Endothelial cell of umbilical vein (primary cell): ENCODE data around the gene TMEM54. TPM values are rescaled to one million over a fixed set of nuclear protein-coding genes. Genes with fewer than 3 reads are reported as not detected.

Source experiments
- BruUV-seq: library from RNA; stranded (reverse); fragments of 400-500 nt; replicated peaks from 2 replicates; lab custom pipeline; 2021; lab: Mats Ljungman, UMichigan
- CTCF ChIA-PET: fragments of 300-600, 350-600 bp; sonication (Branson Sonifier 250); formaldehyde crosslinking; loops from one replicate; lab custom pipeline; 2021; ENCODE audit warnings: antibody characterized with exemption, inconsistent platforms; lab: Charles Lee
- POLR2A ChIA-PET: fragments of 300-600, 350-600 bp; sonication (Branson Sonifier 250); formaldehyde crosslinking; loops from one replicate; lab custom pipeline; 2021; ENCODE audit warnings: antibody characterized with exemption, inconsistent platforms; lab: Charles Lee
- DNase-seq: peaks from one replicate; pipeline ENCODE4 v3.0.0-alpha.2; 2011; ENCODE audit warnings: low read depth, low spot score
- FAIRE-seq: peaks from 2 replicates; lab custom pipeline; 2011; peaks lifted over from hg19 to GRCh38; lab: Jason Lieb, UNC
- H2AFZ ChIP-seq: 2 replicates; pipeline ENCODE4 v1.6.0; 2012; ENCODE audit warnings: low read depth, low read length, control low read depth, inconsistent platforms
- H3K27ac ChIP-seq: 2 replicates; pipeline ENCODE4 v1.5.1; 2011; ENCODE audit warnings: low read depth, mild to moderate bottlenecking, control low read depth, low read length, moderate library complexity; ENCODE audit not compliant: insufficient read depth
- H3K27me3 ChIP-seq, 2 experiments: 2 replicates each; pipeline versions ENCODE4 v1.6.0 to v1.6.1; 2011; ENCODE audit warnings: low read length in 2 of 2, mixed read lengths in 1 of 2; ENCODE audit not compliant: control insufficient read depth in 2 of 2, insufficient read depth in 2 of 2
- H3K36me3 ChIP-seq, 2 experiments: 2 replicates in 1 of 2; 3 replicates in 1 of 2; pipeline ENCODE4 v1.5.1; 2011; ENCODE audit warnings: low read length in 2 of 2, mild to moderate bottlenecking in 1 of 2, moderate library complexity in 1 of 2; ENCODE audit not compliant: control insufficient read depth in 2 of 2, insufficient read depth in 2 of 2; ENCODE audit errors: extremely low read depth in 1 of 2
- H3K4me1 ChIP-seq: 3 replicates; pipeline ENCODE4 v1.5.1; 2011; ENCODE audit warnings: mild to moderate bottlenecking, low read length; ENCODE audit not compliant: control insufficient read depth, insufficient read depth; ENCODE audit errors: extremely low read depth
- H3K4me2 ChIP-seq: 2 replicates; pipeline ENCODE4 v1.6.1; 2011; ENCODE audit warnings: low read length, control low read depth, mixed read lengths; ENCODE audit not compliant: insufficient read depth
- H3K4me3 ChIP-seq, 3 experiments: fragments of 200-600 bp in 1 of 3; sonication (generic), shearing (Covaris generic) in 1 of 3; replicated peaks in 1 of 3; 2 replicates each; pipeline ENCODE4 v1.5.1; 2011 to 2016; ENCODE audit warnings: control low read depth in 3 of 3, low read length in 3 of 3, mild to moderate bottlenecking in 2 of 3, inconsistent platforms in 1 of 3, low read depth in 1 of 3, moderate library complexity in 1 of 3; ENCODE audit not compliant: insufficient read depth in 1 of 3
- H3K79me2 ChIP-seq: 2 replicates; pipeline ENCODE4 v1.6.0; 2012; ENCODE audit warnings: low read length, inconsistent platforms; ENCODE audit not compliant: control insufficient read depth, insufficient read depth
- H3K9ac ChIP-seq: replicated peaks from 2 replicates; pipeline ENCODE3; 2011; ENCODE audit warnings: low read length, control low read depth; ENCODE audit not compliant: insufficient read depth; ENCODE audit errors: extremely low read depth
- H3K9me1 ChIP-seq: replicated peaks from 3 replicates; pipeline ENCODE4 v1.6.0; 2011; ENCODE audit warnings: mild to moderate bottlenecking, low read length; ENCODE audit not compliant: control insufficient read depth, insufficient read depth; ENCODE audit errors: extremely low read depth
- H3K9me3 ChIP-seq: replicated peaks from 2 replicates; pipeline ENCODE4 v1.5.1; 2012; ENCODE audit warnings: low read length, inconsistent platforms; ENCODE audit not compliant: control insufficient read depth, insufficient read depth
- H4K20me1 ChIP-seq: replicated peaks from 2 replicates; pipeline ENCODE3; 2011; ENCODE audit warnings: mild to moderate bottlenecking, low read length; ENCODE audit not compliant: control insufficient read depth, insufficient read depth; ENCODE audit errors: extremely low read depth
- EZH2 ChIP-seq: IDR thresholded peaks from 2 replicates; pipeline ENCODE4 v1.6.1; 2012; ENCODE audit warnings: borderline replicate concordance, low read depth, mild to moderate bottlenecking, moderate library complexity, low read length, inconsistent platforms; ENCODE audit not compliant: severe bottlenecking
- FOS ChIP-seq: IDR thresholded peaks from 2 replicates; pipeline ENCODE4 v1.6.1; 2011; ENCODE audit warnings: mild to moderate bottlenecking, low read length, moderate library complexity, borderline replicate concordance; ENCODE audit not compliant: insufficient read depth
- GATA2 ChIP-seq: IDR thresholded peaks from 2 replicates; pipeline ENCODE4 v1.7.0; 2011; ENCODE audit warnings: low read depth, mild to moderate bottlenecking, moderate library complexity, mixed read lengths, low read length; ENCODE audit not compliant: insufficient read length, insufficient read depth
- JUN ChIP-seq: IDR thresholded peaks from 2 replicates; pipeline ENCODE4 v1.6.1; 2011; ENCODE audit warnings: borderline replicate concordance, low read depth; ENCODE audit not compliant: insufficient read length, insufficient read depth
- MYC ChIP-seq: IDR thresholded peaks from one replicate; pipeline ENCODE4 v1.6.1; 2011; ENCODE audit warnings: mild to moderate bottlenecking, low read depth, low read length
- POLR2A ChIP-seq: IDR thresholded peaks from 2 replicates; pipeline ENCODE4 v1.6.1; 2012; ENCODE audit warnings: low read depth, mild to moderate bottlenecking, control low read depth, low read length
- POLR2AphosphoS5 ChIP-seq: IDR thresholded peaks from 2 replicates; pipeline ENCODE4 v1.6.1; 2012; ENCODE audit warnings: low read depth, mild to moderate bottlenecking, control low read depth, low read length, moderate library complexity; ENCODE audit not compliant: insufficient read depth
- dilution Hi-C: fragments of 300-500 bp; cut with MboI; formaldehyde crosslinking; loops from one replicate; pipeline ENCODE4 v1.15.0; 2019; ENCODE audit warnings: low sequenced_read_pairs; ENCODE audit not compliant: extremely low pct_ligation_motif_present
- intact Hi-C: fragments of 100-400 bp; cut with micrococcal nuclease; formaldehyde crosslinking; loops from one replicate; pipeline ENCODE4 v1.10.0; 2022
- polyA plus RNA-seq, 4 experiments: library from polyadenylated mRNA; depleted of rRNA in 3 of 4; stranded (reverse) in 3 of 4; unstranded in 1 of 4; fragments of >200 nt; gene quantifications; 2 replicates each; pipeline versions ENCODE4 v1.2.1 to v1.2.3, GENCODE V29; 2011 to 2012; ENCODE audit warnings: missing spikeins in 1 of 4
- total RNA-seq: library from RNA; stranded (reverse); gene quantifications from 2 replicates; pipeline ENCODE4 v1.2.3, GENCODE V29; 2021
- TF ChIP-seq, protein P1 (sequence below): IDR thresholded peaks from 2 replicates; pipeline ENCODE4 v1.6.1; 2011; ENCODE audit not compliant: insufficient read depth, insufficient read length
- TF ChIP-seq, protein P2 (sequence below), 2 donors: IDR thresholded peaks; 1 replicate in 1 of 2; 2 replicates in 1 of 2; pipeline ENCODE4 v1.5.1; 2011; ENCODE audit warnings: low read length in 2 of 2, mild to moderate bottlenecking in 2 of 2, moderate library complexity in 2 of 2, control low read depth in 1 of 2, inconsistent platforms in 1 of 2, low read depth in 1 of 2; ENCODE audit not compliant: insufficient read depth in 1 of 2; ENCODE audit errors: extremely low read depth in 1 of 2

The TMEM54 gene
- total and polyA plus RNA-seq, 2 donors (not counting 3 experiments of a cell fraction or from before 2014, with no cell fraction given): 23.6 to 77.2 TPM

GRCh38 chr1:32868806-32869455 lies 32.3 kb downstream of the TMEM54 start:
- dilution Hi-C loops: no loop called here
- no TSS peak for BruUV-seq
- Histone ChIP-seq H4K20me1 (no peaks in the 10 kb centered on the region), H2AFZ (no peak overlapping the region), H3K4me1 (no peaks in the 10 kb centered on the region), H3K9me1 (no peaks in the 10 kb centered on the region), H3K4me2 (no peak overlapping the region), H3K79me2 (no peaks in the 10 kb centered on the region), H3K4me3 (no peak overlapping the region), H3K9me3 (no peaks in the 10 kb centered on the region), H3K27me3 (peaks cover 14 to 15% of the 10 kb centered on the region in 2 experiments), H3K36me3 (no peaks in the 10 kb centered on the region), H3K9ac (no peak overlapping the region), H3K27ac (no peak overlapping the region)
- ChIA-PET CTCF (no interaction called here), POLR2A (no interaction called here)
- FAIRE-seq: no peak
- DNase-seq: no peak
- intact Hi-C loops: no loop called here
- no peak for TF ChIP-seq GATA2
- TF ChIP-seq POLR2AphosphoS5: no peak
- TF ChIP-seq FOS: no peak
- no peak for TF ChIP-seq MYC
- no peak for TF ChIP-seq EZH2
- TF ChIP-seq, protein P1, sequence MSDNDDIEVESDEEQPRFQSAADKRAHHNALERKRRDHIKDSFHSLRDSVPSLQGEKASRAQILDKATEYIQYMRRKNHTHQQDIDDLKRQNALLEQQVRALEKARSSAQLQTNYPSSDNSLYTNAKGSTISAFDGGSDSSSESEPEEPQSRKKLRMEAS: no peak
- TF ChIP-seq JUN: no peak
- TF ChIP-seq POLR2A: no peak
- TF ChIP-seq, protein P2, sequence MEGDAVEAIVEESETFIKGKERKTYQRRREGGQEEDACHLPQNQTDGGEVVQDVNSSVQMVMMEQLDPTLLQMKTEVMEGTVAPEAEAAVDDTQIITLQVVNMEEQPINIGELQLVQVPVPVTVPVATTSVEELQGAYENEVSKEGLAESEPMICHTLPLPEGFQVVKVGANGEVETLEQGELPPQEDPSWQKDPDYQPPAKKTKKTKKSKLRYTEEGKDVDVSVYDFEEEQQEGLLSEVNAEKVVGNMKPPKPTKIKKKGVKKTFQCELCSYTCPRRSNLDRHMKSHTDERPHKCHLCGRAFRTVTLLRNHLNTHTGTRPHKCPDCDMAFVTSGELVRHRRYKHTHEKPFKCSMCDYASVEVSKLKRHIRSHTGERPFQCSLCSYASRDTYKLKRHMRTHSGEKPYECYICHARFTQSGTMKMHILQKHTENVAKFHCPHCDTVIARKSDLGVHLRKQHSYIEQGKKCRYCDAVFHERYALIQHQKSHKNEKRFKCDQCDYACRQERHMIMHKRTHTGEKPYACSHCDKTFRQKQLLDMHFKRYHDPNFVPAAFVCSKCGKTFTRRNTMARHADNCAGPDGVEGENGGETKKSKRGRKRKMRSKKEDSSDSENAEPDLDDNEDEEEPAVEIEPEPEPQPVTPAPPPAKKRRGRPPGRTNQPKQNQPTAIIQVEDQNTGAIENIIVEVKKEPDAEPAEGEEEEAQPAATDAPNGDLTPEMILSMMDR (IDR thresholded peaks at IDR 0.05; ENCODE audit: extremely low read depth in 1 of 2, insufficient read depth in 1 of 2, low read depth in 1 of 2, low read length in 2 of 2): no peak
